ENCODE measurements around the gene N4BP3. TPM values are rescaled to one million over a fixed set of nuclear protein-coding genes. Genes with fewer than 3 reads are reported as not detected.

The N4BP3 gene
- total RNA-seq, 4 donors from 2014 or later, result 7.6 to 14.0 (median 11.7) TPM

DNA sequence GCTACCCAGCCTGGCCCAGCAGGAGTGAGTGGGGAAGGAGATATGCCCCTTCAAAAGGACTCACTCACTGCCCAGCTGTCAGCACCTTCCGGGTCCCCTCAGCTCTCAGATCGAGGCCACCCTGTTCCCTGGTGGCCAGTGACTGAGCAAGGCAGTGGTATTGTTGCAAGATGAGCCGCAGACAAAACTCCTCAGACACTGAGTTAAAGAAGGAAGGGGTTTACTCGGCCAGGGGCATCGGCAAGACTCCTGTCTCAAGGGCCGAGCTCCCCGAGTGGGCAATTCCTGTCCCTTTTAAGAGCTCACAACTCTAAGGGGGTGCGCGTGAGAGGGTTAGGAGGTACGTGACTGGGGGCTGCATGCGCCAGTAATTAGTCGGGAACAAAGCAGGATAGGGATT lies 9.7 kb upstream of the N4BP3 start:
- H3K36me3 ChIP-seq, result no peaks in the 10 kb centered on the region
- TF ChIP-seq EP300 (IDR thresholded peaks at IDR 0.05) (no peak), POLR2AphosphoS5 (IDR thresholded peaks at IDR 0.05) (no peak)
- TF ChIP-seq, protein P1, sequence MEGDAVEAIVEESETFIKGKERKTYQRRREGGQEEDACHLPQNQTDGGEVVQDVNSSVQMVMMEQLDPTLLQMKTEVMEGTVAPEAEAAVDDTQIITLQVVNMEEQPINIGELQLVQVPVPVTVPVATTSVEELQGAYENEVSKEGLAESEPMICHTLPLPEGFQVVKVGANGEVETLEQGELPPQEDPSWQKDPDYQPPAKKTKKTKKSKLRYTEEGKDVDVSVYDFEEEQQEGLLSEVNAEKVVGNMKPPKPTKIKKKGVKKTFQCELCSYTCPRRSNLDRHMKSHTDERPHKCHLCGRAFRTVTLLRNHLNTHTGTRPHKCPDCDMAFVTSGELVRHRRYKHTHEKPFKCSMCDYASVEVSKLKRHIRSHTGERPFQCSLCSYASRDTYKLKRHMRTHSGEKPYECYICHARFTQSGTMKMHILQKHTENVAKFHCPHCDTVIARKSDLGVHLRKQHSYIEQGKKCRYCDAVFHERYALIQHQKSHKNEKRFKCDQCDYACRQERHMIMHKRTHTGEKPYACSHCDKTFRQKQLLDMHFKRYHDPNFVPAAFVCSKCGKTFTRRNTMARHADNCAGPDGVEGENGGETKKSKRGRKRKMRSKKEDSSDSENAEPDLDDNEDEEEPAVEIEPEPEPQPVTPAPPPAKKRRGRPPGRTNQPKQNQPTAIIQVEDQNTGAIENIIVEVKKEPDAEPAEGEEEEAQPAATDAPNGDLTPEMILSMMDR (IDR thresholded peaks at IDR 0.05), result no peak
- DNase-seq (ENCODE audit: low spot score in 2 of 2), result no peak
- WGBS, result 95% methylated on average over 9 of the region's 12 CpGs
- no peaks in the 10 kb centered on the region for H3K9me3 ChIP-seq
- no peak overlapping the region for H3K4me3 ChIP-seq
- H3K27ac ChIP-seq, result no peak overlapping the region
- H3K27me3 ChIP-seq, result no peaks in the 10 kb centered on the region
- peaks cover 17% of the 10 kb centered on the region for H3K4me1 ChIP-seq

DNA sequence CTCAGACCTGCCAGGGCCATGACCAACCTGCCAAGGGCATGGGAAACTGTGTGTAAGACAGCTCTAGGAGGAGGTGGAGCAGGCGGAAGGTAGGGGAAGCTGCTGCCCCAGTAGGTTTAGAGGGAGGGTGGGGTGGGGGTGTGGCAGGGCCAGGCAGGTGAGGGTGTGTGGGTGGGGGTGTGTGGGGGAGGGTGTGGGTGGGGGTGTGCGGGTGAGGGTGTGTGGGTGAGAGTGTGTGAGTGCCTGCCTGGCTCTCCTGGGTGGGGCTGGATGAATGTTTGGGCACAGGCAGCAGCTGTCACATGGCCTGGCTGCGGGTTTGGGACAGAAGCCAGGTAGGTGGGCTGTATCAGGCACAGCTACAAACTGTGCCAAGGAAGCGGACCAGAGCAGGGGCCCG lies 8.8 kb upstream of the N4BP3 start:
- no peak overlapping the region for H3K4me3 ChIP-seq
- no peaks in the 10 kb centered on the region for H3K9me3 ChIP-seq
- no peaks in the 10 kb centered on the region for H3K36me3 ChIP-seq
- no peak for DNase-seq (ENCODE audit: low spot score in 2 of 2)
- H3K27me3 ChIP-seq, result no peaks in the 10 kb centered on the region
- TF ChIP-seq POLR2A (IDR thresholded peaks at IDR 0.05) (no peak), POLR2AphosphoS5 (IDR thresholded peaks at IDR 0.05) (no peak), EP300 (IDR thresholded peaks at IDR 0.05) (no peak)
- TF ChIP-seq, protein P1 (IDR thresholded peaks at IDR 0.05), result no peak
- H3K27ac ChIP-seq, result no peak overlapping the region
- peaks cover 26% of the 10 kb centered on the region for H3K4me1 ChIP-seq
- 23% methylated on average over 5 of the region's 5 CpGs for whole genome bisulfite sequencing

DNA sequence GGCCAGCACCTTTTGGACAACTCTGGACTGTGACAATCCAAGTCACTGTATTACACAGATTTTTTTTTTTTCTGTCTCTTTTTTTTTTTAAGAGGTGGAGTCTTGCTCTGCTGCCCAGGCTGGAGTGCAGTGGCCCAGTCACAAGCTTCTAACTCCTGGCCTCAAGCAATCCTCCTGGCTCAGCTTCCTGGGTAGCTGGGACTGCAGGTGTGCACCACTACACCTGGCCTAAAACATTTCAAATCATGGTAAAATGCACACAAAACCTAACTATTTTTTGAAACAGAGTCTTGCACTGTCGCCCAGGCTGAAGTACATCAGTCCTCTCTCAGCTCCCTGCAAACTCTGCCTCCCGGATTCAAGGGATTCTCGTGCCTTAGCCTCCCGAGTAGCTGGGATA lies 7.2 kb upstream of the N4BP3 start:
- Histone ChIP-seq H3K36me3 (no peaks in the 10 kb centered on the region), H3K27me3 (no peaks in the 10 kb centered on the region), H3K4me1 (peaks cover 27% of the 10 kb centered on the region), H3K4me3 (no peak overlapping the region), H3K27ac (no peak overlapping the region), H3K9me3 (no peaks in the 10 kb centered on the region)
- 50% methylated on average over 4 of the region's 4 CpGs for WGBS
- TF ChIP-seq, protein P1 (IDR thresholded peaks at IDR 0.05), result no peak
- TF ChIP-seq POLR2A (IDR thresholded peaks at IDR 0.05), result no peak
- no peak for TF ChIP-seq POLR2AphosphoS5 (IDR thresholded peaks at IDR 0.05)
- no peak for TF ChIP-seq EP300 (IDR thresholded peaks at IDR 0.05)
- no peak for DNase-seq (ENCODE audit: low spot score in 2 of 2)

DNA sequence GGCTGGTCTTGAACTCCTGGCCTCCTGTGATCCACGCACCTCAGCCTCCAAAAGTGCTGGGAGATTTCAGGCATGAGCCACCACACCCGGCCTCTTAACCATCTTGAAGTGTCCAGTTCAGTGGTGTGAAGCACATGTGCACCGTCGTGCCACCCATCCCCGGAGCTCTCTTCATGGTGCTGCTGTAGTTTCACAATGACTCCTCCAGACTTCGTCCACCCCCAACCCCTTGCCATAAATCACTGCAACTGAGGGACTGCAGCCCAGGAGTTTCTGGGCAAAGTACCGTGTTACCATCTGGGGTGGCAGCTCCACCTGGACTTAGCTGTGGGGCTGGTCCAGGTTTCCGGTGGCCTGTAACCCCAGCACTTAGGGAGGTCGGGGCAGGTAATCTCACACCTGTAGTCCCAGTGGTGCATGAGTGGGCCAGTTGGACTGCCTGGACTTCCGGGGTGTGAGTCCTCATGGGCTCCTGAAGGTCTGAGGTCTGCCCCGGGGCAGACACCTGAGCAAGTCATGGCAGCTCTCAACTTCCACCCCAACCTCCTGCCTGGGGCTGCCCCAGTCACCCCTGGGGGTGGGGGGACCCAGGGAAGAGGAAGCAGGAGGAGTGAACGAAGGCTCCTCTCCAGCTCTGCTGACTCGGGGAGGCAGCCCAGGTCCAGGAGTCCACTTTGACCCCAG lies 6.6 kb upstream of the N4BP3 start:
- no peak overlapping the region for H3K4me3 ChIP-seq
- H3K27ac ChIP-seq, result no peak overlapping the region
- TF ChIP-seq, protein P1 (IDR thresholded peaks at IDR 0.05), result no peak
- no peak for TF ChIP-seq POLR2AphosphoS5 (IDR thresholded peaks at IDR 0.05)
- no peak for TF ChIP-seq POLR2A (IDR thresholded peaks at IDR 0.05)
- TF ChIP-seq EP300 (IDR thresholded peaks at IDR 0.05), result no peak
- 56% methylated on average over 6 of the region's 13 CpGs for WGBS
- H3K27me3 ChIP-seq, result no peaks in the 10 kb centered on the region
- no peaks in the 10 kb centered on the region for H3K36me3 ChIP-seq
- no peak for DNase-seq (ENCODE audit: low spot score in 2 of 2)
- H3K4me1 ChIP-seq, result peaks cover 27% of the 10 kb centered on the region
- H3K9me3 ChIP-seq, result no peaks in the 10 kb centered on the region

DNA sequence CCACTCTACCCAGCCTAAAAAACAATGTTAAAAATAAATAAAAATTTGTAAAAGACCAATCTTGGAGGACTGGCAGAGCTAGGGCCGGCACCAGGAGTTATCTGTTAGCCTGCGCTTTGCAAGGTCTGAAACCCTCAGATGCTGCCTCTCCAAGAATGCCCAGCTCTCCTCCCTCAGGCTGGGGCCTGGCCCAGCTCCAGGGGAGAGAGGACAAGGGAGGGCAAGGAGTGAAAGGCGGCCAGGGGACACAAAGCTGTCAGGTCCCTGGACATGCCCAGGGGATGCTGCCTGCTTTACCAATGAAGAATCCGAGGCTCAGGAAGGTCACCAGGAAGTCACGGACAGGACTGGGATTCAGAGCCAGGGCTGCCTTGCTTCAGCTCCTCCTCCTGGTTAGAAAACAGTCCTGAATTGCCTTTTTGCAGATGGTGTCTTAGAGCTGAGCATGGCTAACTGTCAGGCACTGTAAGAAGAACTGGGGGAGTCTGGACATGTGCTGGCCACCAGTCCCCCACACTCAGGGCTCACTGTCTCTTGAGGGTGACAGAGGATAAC lies 5.5 kb upstream of the N4BP3 start:
- Histone ChIP-seq H3K27ac (no peak overlapping the region), H3K4me1 (peaks cover 30% of the 10 kb centered on the region), H3K36me3 (no peaks in the 10 kb centered on the region), H3K9me3 (no peaks in the 10 kb centered on the region), H3K27me3 (no peaks in the 10 kb centered on the region), H3K4me3 (no peak overlapping the region)
- no peak for DNase-seq (ENCODE audit: low spot score in 2 of 2)
- 49% methylated on average over 4 of the region's 5 CpGs for WGBS
- TF ChIP-seq POLR2AphosphoS5 (IDR thresholded peaks at IDR 0.05) (no peak), EP300 (IDR thresholded peaks at IDR 0.05) (no peak), POLR2A (IDR thresholded peaks at IDR 0.05) (no peak)
- TF ChIP-seq, protein P1 (IDR thresholded peaks at IDR 0.05), result no peak

Data from suprapubic skin (tissue), 4 donors.